ENCODE data around the gene ZBTB8OS. TPM values are rescaled to one million over a fixed set of nuclear protein-coding genes. Genes with fewer than 3 reads are reported as not detected.
A peak's percentile ranks its signal among the peaks of the same experiment; 100 is the strongest.
"Not testable (repeated sequence)": the region's sequence is repeated elsewhere in the genome, so short reads cannot be mapped to it uniquely, and the experiment has no call there.

ZBTB8OS gene
- total RNA-seq, 2 donors from 2014 or later: 31.7 to 37.8 TPM

DNA sequence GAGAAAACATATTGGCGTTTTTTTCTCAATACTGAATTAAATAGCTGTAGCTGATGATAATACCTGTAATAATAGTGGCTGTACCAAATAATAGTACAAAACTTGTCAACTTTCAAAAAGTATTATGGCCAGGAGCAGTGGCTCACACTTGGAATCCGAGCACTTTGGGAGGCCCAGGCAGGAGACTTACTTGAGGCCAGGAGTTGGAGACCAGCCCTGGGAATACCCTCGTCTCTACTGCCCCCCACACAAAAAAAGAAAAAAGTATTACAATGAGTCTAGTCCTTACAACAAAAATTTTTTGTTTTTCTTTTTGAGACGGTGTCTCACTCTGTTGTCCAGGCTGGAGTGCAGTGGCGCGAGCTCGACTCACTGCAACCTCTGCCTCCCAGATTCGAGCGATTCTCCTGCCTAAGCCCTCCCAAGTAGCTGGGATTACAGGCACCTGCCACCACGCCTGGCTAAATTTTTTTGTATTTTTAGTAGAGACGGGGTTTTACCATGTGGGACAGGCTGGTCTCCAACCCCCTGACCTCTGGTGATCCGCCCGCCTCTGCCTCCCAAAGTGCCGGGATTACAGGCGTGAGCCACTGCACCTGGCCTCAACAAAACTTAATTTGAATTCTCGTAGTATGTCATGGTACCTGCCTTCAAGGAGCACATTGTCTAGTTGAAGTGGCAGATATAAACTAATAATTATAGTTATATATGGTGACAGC, 2.1 kb upstream of the ZBTB8OS start:
- intact Hi-C loops (cut with DNase I): no loop called here
- DNase-seq (ENCODE audit: low spot score): no peak

DNA sequence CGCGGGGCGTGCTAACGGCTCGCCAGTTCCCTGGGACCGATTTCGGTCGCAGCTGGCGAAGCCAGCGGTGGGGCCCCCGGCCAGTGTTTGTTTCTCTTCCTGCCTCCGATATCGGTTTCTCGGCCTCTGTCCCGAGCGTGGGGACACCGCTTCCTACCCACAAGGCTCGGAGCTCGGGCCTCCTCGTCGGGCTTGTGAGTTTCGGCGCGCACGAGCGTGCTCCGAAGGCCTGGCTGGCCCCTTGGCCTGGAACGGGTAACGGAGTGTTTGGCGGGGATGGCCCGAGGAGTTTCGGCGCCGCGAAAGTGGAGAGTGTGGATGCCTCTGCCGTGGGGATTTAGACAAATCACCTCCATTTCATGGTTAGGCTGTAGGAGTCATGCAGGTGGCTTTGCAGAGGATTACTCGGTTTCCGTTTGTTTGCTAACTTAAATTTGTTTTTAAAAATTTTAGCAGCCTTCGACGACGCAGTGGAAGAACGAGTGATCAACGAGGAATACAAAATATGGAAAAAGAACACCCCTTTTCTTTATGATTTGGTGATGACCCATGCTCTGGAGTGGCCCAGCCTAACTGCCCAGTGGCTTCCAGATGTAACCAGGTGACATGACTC, 1.2 kb upstream of the ZBTB8OS start:
- intact Hi-C loops (cut with DNase I): no loop called here
- DNase-seq (ENCODE audit: low spot score): no peak

DNA sequence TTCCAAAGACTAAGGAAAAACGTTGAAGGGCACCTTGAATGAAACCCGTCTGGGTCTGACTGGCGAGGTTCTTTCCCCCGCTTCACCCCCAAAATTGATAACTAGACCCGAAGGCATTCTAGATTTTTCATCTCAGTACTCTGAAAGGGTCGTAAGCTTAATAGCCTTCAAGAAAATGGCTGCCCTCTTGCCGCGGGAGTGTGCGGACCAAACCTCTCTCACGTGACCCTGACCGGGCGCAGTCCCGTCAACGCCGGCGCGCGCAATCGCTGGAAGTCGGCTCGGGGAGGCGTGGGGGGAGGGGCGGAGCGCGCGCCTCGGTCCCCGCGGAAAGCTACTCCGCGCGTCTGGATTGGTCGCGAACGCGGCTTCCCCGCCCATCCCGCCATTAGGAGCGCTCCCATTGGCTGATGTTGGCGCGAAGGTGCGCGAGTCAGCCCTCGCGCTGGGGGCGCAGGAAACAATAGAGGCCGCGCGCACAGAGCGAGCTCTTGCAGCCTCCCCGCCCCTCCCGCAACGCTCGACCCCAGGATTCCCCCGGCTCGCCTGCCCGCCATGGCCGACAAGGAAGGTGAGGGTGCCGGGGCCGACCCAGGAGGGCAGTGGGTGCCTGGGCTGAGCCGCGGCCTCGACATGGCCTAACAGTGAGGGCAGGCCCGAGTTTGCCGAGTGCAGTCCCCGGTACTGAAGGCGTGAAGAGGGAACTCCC, 556 bp upstream of the ZBTB8OS start, which contains the start of gene RBBP4:
Gene RBBP4, plus strand, starts transcription at position 457 of the 709 bp plus-strand sequence. Its CDS starts 99 bp downstream, at position 556.
- intact Hi-C loops (cut with DNase I): no loop called here
- DNase-seq (ENCODE audit: low spot score): peak; percentile 99

- intact Hi-C loops (cut with DNase I): no loop called here
- no peak for DNase-seq (ENCODE audit: low spot score)
Observed at GRCh38 chr1:32647308-32648134, 2.8 kb downstream of the ZBTB8OS start.

DNA sequence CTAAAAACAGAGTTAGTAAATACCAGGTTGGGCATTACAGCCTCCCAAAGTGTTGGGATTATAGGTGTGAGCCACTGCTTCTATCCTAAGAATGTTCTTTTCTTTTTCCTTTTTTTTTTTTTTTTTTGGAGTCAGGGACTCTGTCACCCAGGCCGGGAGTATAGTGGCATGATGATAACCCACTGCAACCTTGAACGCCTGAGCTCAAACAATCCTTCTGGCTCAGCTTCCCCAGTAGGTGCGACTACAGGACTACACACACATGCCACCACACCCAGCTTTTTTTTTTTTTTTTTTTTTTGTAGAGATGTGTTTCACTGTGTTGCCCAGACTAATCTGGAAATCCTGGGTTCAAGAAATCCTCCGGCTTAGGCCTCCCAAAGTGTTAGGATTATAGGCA, 5.9 kb downstream of the ZBTB8OS start:
- no peak for DNase-seq (ENCODE audit: low spot score)
- intact Hi-C loops (cut with DNase I): no loop called here

- DNase-seq (ENCODE audit: low spot score); intact Hi-C loops (cut with DNase I): not testable (repeated sequence)
Observed at GRCh38 chr1:32642292-32642827, 8.0 kb downstream of the ZBTB8OS start.

DNA sequence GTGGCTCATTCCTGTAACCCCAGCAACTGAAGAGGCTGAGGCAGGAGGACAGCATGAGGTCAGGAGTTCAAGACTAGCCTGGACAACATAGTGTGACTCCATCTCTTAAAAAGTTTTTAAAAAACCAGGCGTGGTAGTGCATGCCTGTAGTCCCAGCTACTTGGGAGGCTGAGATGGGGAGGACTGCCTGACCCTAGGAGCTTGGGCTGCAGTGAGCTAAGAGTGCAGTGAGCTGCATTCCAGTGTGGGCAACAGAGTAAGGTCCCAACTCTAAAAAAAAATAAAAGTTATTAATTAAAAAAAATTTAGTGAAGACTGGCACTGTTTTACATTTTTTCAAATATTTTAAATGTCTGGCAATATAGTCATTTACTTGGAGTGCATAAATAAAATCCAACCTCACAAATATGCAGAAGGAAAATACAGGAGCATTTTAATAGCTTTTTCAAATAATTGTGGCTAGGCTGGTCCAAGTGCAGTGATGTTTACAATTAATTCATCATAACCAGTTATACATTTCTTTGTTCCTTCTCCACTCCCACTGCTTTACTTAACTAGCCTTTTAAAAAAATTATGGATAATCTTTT, 10.8 kb downstream of the ZBTB8OS start:
- no peak for DNase-seq (ENCODE audit: low spot score)
- intact Hi-C loops (cut with DNase I): no loop called here

DNA sequence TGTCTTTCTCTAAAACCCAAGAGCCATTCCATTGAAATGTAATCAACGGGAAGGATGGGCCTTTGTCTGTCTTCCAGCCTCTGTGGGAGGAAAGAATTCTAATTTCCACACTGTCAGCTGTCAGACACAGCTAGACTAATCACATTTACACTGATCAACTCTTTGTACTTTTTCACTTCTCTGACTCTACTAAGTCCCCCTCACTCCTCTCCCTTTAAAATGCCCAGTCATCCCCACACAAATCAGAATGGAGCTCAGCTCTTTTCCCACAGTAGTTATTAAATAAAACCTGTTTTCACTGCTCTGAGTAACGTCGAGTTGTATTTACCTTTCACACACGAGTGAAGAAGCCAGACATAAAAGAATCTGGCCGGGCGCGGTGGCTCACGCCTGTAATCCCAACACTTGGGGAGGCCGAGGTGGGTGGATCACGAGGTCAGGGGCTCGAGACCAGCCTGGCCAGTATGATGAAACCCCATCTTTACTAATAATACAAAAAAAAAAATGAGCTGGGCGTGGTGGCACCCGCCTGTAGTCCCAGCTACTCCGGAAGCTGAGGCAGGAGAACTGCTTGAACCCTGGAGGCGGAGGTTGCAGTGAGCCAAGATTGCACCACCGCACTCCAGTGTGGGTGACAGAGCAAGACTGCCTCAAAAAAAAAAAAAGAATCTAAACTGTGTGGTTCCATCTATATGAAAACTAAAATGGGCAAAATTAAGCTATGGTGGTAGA, 13.3 kb downstream of the ZBTB8OS start:
- DNase-seq (ENCODE audit: low spot score): no peak
- intact Hi-C loops (cut with DNase I): no loop called here

- intact Hi-C loops (cut with DNase I): no loop called here
- DNase-seq (ENCODE audit: low spot score): no peak
Observed at GRCh38 chr1:32635508-32636277, 14.7 kb downstream of the ZBTB8OS start.

GRCh38 chr1:32632829-32633228, 17.5 kb downstream of the ZBTB8OS start:
- intact Hi-C loops (cut with DNase I): no loop called here
- no peak for DNase-seq (ENCODE audit: low spot score)

- DNase-seq (ENCODE audit: low spot score); intact Hi-C loops (cut with DNase I): not testable (repeated sequence)
Observed at GRCh38 chr1:32630173-32630572, 20.2 kb downstream of the ZBTB8OS start.

DNA sequence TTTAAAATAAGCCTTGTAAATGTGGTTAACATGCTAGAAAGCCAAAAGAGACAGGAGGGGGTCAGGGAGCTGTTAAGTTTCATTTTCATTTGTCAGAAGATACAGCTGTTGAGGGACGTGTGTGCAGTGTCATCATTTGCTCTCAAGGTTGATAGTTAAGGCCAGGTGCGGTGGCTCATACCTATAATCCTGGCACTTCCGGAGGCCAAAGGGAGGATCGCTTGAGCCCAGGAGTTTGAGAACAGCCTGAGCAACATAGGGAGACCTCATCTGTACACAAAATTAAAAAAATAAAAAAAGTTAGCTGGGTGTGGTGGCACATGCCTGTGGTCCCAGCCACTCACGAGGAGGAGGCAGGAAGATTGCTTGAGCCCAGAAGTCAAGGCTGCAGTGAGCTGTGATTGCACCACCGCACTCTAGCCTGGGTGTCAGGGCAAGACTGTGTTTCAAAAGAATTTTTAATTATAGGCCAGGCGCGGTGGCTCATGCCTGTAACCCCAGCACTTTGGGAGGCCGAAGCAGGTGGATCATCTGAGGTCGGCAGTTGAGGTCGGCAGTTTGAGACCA, 22.7 kb downstream of the ZBTB8OS start:
- intact Hi-C loops (cut with DNase I): no loop called here
- no peak for DNase-seq (ENCODE audit: low spot score)

GRCh38 chr1:32626176-32626575, 24.2 kb downstream of the ZBTB8OS start:
- no peak for DNase-seq (ENCODE audit: low spot score)
- intact Hi-C loops (cut with DNase I): no loop called here

GRCh38 chr1:32623775-32624174, 26.6 kb downstream of the ZBTB8OS start:
- intact Hi-C loops (cut with DNase I): no loop called here
- no peak for DNase-seq (ENCODE audit: low spot score)

DNA sequence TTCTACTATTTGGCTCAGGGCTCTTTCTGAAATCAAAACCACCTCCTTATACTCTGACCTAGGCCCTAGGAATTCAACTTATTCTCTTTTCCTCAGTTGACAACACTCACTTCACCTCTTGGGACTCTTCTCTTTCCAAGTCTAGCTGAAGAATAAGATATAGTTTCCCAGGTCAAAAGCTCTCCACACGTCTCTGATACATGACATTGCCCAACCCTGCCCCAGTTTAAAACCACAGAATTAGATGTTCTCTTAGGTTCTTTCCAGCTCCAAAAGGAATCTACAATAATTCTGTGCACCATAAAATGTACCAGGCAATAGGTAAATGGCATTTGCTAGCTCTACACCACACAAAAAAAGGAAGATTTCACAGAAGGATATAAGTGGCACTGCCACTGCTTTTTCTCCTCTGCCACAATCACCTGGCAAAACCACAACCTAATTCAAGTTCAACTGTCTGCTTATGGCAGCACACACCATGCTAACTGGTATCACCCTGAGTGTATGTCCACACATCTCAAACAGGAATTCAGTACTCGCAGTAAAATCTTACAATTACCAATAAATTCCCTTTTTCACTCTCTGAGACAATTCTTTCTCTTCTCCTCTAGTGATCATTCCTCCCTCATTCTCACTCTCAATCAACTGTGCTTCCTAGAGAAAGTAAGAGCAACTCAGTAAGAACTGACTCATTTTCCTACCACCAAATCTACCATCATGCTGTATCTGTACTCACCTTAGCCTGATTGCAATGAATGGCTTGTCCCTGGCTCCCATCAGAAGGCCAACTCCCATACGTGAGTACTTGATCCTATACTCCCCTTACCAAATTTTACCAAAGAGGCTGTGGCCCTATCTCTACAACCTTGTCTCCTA, 27.3 kb downstream of the ZBTB8OS start:
- intact Hi-C loops (cut with DNase I): no loop called here
- DNase-seq (ENCODE audit: low spot score): no peak

GRCh38 chr1:32622205-32622604, 28.1 kb downstream of the ZBTB8OS start:
- intact Hi-C loops (cut with DNase I): no loop called here

More at GRCh38 chr1:32622205-32622604, 28.1 kb downstream of the ZBTB8OS start:
- DNase-seq (ENCODE audit: low spot score): no peak
